AG04449 (cell line): ENCODE data around the gene PLEKHG2.

ENCODE experiments used
- CTCF ChIA-PET: fragments of 350-600 bp; formaldehyde crosslinking; extraction: SDS; loops from one replicate; lab custom pipeline; 2021; ENCODE audit warnings: antibody characterized with exemption; lab: Yijun Ruan, JAX
- POLR2A ChIA-PET: fragments of 400-600, 350-600 bp; formaldehyde crosslinking; extraction: SDS; loops from one replicate; lab custom pipeline; 2020; ENCODE audit warnings: antibody characterized with exemption, inconsistent platforms; lab: Yijun Ruan, JAX
- DNase-seq: peaks from one replicate; pipeline ENCODE4 v3.0.0-alpha.2; 2010; ENCODE audit warnings: low read depth, low spot score
- H3K4me3 ChIP-seq: 2 replicates; pipeline ENCODE4 v1.5.1; 2011; ENCODE audit warnings: low read depth, mild to moderate bottlenecking, control low read depth, low read length
- CTCF ChIP-seq: IDR thresholded peaks from one replicate; pipeline ENCODE4 v1.5.1; 2011; ENCODE audit warnings: mild to moderate bottlenecking, moderate library complexity, low read length, control low read depth, inconsistent platforms; ENCODE audit not compliant: insufficient read depth; ENCODE audit errors: missing control alignments

PLEKHG2 gene

GRCh38 chr19:39472746-39473442, 60.4 kb downstream of the PLEKHG2 start:
- POLR2A ChIA-PET: interaction anchor here (2.7 kb wide), 1 partner anchor 37 kb away, joined by 7 read pairs; the partner anchor contains the start of gene RPS16
- CTCF ChIA-PET: interaction anchor here (1.4 to 4.6 kb wide), 6 partner anchors 9 to 60 kb away, joined by 3 to 66 read pairs (median 22); partner anchors contain the start of genes EID2B and SUPT5H
- TF ChIP-seq CTCF: no peak

GRCh38 chr19:39473443-39473960, 61.0 kb downstream of the PLEKHG2 start:
- ChIA-PET POLR2A (interaction anchor here (2.7 kb wide), 1 partner anchor 38 kb away, joined by 7 read pairs; the partner anchor contains the start of gene RPS16), CTCF (interaction anchor here (1.2 to 4.6 kb wide), 13 partner anchors 10 to 199 kb away, joined by 3 to 66 read pairs (median 10); partner anchors contain the start of genes EID2B and SUPT5H)
- TF ChIP-seq CTCF: no peak
- DNase-seq: no peak
- no peak overlapping the region for H3K4me3 ChIP-seq

More at GRCh38 chr19:39472746-39473442, 60.4 kb downstream of the PLEKHG2 start:
- no peak overlapping the region for H3K4me3 ChIP-seq
- DNase-seq: no peak

- POLR2A ChIA-PET: interaction anchor here (2.7 kb wide), 1 partner anchor 39 kb away, joined by 7 read pairs; the partner anchor contains the start of gene RPS16
- TF ChIP-seq CTCF: peak; percentile 88
- CTCF ChIA-PET: interaction anchor here (1.0 to 4.6 kb wide), 21 partner anchors 9 to 198 kb away, joined by 3 to 66 read pairs (median 6); partner anchors contain the start of genes EID2, EID2B and SUPT5H
- H3K4me3 ChIP-seq: no peak overlapping the region
- DNase-seq: no peak
These were observed 61.7 kb downstream of the PLEKHG2 start for GRCh38 chr19:39474139-39474620.

GRCh38 chr19:39475748-39476147, 63.3 kb downstream of the PLEKHG2 start:
- H3K4me3 ChIP-seq: no peak overlapping the region
- CTCF ChIA-PET: interaction anchor here (1.9 to 4.6 kb wide), 7 partner anchors 12 to 64 kb away, joined by 7 to 66 read pairs (median 17); partner anchors contain the start of genes EID2, EID2B and SUPT5H
- POLR2A ChIA-PET: interaction anchor here (1.2 kb wide), 1 partner anchor 15 kb away, joined by 3 read pairs; no protein-coding TSS in a partner anchor
- no peak for TF ChIP-seq CTCF
- DNase-seq: no peak
